ENCODE measurements around the gene SLC28A3. TPM values are rescaled to one million over a fixed set of nuclear protein-coding genes. Genes with fewer than 3 reads are reported as not detected.

Gene SLC28A3
- polyA plus RNA-seq, 3 donors from 2014 or later: 0.28 TPM; not detected in 2

DNA sequence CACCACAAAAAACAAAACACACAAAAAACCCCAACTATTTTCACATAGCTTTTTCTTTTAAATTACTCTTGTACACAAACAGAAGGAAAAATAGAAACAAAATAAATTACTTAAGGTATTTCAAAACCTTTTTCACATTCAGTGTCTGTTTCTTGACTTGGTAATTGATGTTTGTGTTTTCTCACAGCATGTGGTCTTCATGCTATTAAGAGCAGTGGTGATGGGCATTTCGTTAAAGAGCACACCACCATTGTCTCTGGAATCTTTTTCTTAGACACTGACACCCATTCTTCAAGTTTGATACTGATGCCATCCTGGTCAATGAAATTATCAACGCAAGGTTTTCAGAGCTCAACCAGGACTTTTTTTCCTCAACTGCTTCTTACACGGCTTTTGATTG, 63.8 kb downstream of the SLC28A3 start:
- Mint-ChIP-seq H3K9me3 (no peaks in the 10 kb centered on the region), H3K27me3 (ENCODE audit: low read depth in 3 of 3) (peaks cover 2 to 11% (median 8%) of the 10 kb centered on the region in 3 donors), H3K4me3 (no peak overlapping the region), H3K36me3 (no peaks in the 10 kb centered on the region), H3K27ac (no peak overlapping the region), H3K4me1 (peaks cover 0 to 3% of the 10 kb centered on the region in 2 donors)
- no peak for DNase-seq

DNA sequence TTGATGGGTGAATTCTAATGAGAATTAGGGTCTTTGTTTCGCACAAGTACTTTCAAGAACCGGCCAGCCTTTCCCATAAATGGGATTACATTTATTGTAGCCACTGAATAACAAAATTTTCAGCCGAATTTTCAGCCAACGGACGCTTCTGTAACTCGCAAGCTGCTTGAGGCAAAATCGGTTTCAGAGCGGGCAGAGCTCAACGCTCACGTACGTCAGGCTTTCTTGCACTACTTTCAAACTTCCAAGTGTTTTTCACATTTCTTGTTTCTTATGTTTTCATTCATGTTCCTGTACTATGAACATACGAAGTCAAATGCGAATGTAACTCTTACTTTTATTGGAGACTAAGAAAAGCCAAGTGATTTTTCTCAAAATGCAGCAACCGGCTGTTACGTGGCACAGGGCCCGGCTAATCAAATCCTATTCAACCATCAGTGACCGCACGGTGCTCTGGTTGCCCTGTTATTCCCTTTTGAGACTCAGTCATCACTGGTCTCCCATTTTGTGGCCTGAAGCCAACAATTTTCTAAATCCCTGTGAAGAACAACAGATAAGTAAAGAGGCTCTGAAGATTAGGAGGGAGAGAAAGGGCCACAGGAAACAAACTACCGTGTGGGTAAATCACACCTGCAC, 68.5 kb downstream of the SLC28A3 start:
- no peak overlapping the region for H3K27ac Mint-ChIP-seq
- H3K4me3 Mint-ChIP-seq: peak overlapping the region in 2 of 5 donors; percentile 19 to 61

DNA sequence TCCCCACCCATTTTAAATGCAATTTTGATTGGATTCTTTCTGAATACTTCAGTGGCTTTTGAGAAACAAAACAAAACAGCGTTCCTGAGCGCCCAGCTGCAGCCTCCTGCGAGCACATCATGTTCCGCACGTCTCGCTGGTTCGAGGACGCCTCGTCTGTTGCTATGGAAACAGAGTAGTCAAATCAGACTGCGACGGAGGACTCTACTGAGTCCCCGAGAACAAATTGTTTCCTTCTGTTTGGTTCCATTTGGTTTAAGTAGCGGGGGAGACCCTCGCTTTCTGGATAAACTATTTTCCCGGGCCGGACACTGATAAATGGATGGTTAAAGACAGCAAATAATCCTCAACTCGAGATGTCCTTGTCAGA, 69.0 kb downstream of the SLC28A3 start:
- peaks cover 0 to 11% (median 10%) of the 10 kb centered on the region in 3 donors for H3K27me3 Mint-ChIP-seq (ENCODE audit: low read depth in 3 of 3)
- no peak overlapping the region for H3K27ac Mint-ChIP-seq
- peak overlapping the region in 4 of 5 donors; percentile 12 to 61 (median 34) for H3K4me3 Mint-ChIP-seq
- H3K4me1 Mint-ChIP-seq: peaks cover 4 to 9% of the 10 kb centered on the region in 2 donors
- no peaks in the 10 kb centered on the region for H3K9me3 Mint-ChIP-seq
- no peaks in the 10 kb centered on the region for H3K36me3 Mint-ChIP-seq
- DNase-seq: peak in 2 of 3 donors; percentile 14 to 21

More for the DNA sequence above, 68.5 kb downstream of the SLC28A3 start:
- Mint-ChIP-seq H3K4me1 (peaks cover 4 to 9% of the 10 kb centered on the region in 2 donors), H3K9me3 (no peaks in the 10 kb centered on the region), H3K27me3 (ENCODE audit: low read depth in 3 of 3) (peaks cover 0 to 11% (median 10%) of the 10 kb centered on the region in 3 donors), H3K36me3 (no peaks in the 10 kb centered on the region)
- DNase-seq: no peak

DNA sequence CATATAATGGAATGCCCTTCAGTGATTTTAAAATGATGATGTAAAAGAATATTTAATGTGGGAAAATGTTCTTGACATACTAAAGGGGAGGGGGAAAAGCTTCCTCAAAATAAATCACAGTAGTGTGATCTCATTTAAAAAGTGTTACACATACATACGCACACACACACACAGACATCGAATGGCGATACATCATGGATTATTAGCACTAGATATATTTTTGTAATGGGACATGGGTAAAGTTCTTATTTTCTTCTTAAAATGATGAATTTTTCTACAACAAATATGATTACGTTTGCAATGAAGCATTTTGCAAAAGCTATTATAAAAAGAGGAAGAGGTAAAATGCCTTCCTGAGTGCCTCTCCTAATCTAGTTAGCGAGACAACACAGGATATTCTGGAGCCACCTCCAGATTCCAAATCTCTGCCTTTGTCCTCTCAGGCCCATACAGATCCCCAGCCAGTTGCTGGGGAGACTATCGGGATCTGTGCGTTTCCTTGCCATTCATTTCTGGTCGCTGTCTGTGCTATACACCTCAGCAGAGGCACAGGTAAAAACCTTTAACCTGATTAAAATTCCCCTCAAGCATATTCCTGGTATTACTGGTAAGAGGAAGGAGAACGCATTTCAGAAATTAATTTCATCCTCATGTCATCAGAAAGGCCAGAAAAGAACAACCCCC, 69.6 kb downstream of the SLC28A3 start:
- H3K4me3 Mint-ChIP-seq: peak overlapping the region in 3 of 5 donors; percentile 19 to 61 (median 48)
- H3K4me1 Mint-ChIP-seq: peaks cover 7 to 15% of the 10 kb centered on the region in 2 donors
- no peak for DNase-seq
- peaks cover 0 to 11% (median 10%) of the 10 kb centered on the region in 3 donors for H3K27me3 Mint-ChIP-seq (ENCODE audit: low read depth in 3 of 3)
- H3K9me3 Mint-ChIP-seq: no peaks in the 10 kb centered on the region
- H3K36me3 Mint-ChIP-seq: no peaks in the 10 kb centered on the region
- H3K27ac Mint-ChIP-seq: no peak overlapping the region

GRCh38 chr9:84266087-84266561, 74.4 kb downstream of the SLC28A3 start:
- DNase-seq: no peak
- Mint-ChIP-seq H3K27ac (peak overlapping the region in 1 of 6 donors; percentile 38), H3K27me3 (ENCODE audit: low read depth in 3 of 3) (peaks cover 0 to 6% (median 4%) of the 10 kb centered on the region in 3 donors), H3K9me3 (no peaks in the 10 kb centered on the region), H3K4me1 (peaks cover 3 to 7% of the 10 kb centered on the region in 2 donors), H3K4me3 (no peak overlapping the region), H3K36me3 (no peaks in the 10 kb centered on the region)

GRCh38 chr9:84264307-84265029, 76.1 kb downstream of the SLC28A3 start:
- no peak overlapping the region for H3K27ac Mint-ChIP-seq
- peaks cover 6 to 7% of the 10 kb centered on the region in 2 donors for H3K4me1 Mint-ChIP-seq
- H3K27me3 Mint-ChIP-seq (ENCODE audit: low read depth in 3 of 3): peaks cover 0 to 4% (median 2%) of the 10 kb centered on the region in 3 donors
- DNase-seq: no peak
- no peak overlapping the region for H3K4me3 Mint-ChIP-seq
- H3K9me3 Mint-ChIP-seq: no peaks in the 10 kb centered on the region
- H3K36me3 Mint-ChIP-seq: no peaks in the 10 kb centered on the region

- H3K27me3 Mint-ChIP-seq (ENCODE audit: low read depth in 3 of 3): peaks cover 0 to 4% (median 2%) of the 10 kb centered on the region in 3 donors
Observed at GRCh38 chr9:84261070-84261746, 79.3 kb downstream of the SLC28A3 start.

GRCh38 chr9:84258371-84258770, 82.2 kb downstream of the SLC28A3 start:
- DNase-seq: no peak
- Mint-ChIP-seq H3K4me1 (peaks cover 0 to 3% of the 10 kb centered on the region in 2 donors), H3K27ac (peak overlapping the region in 1 of 6 donors; percentile 42), H3K4me3 (no peak overlapping the region), H3K27me3 (ENCODE audit: low read depth in 3 of 3) (peaks cover 3 to 4% (median 4%) of the 10 kb centered on the region in 3 donors), H3K36me3 (no peaks in the 10 kb centered on the region), H3K9me3 (no peaks in the 10 kb centered on the region)

More at GRCh38 chr9:84261070-84261746, 79.3 kb downstream of the SLC28A3 start:
- Mint-ChIP-seq H3K36me3 (no peaks in the 10 kb centered on the region), H3K4me3 (peak overlapping the region in 3 of 5 donors; percentile 8 to 69 (median 37)), H3K4me1 (peaks cover 4% of the 10 kb centered on the region in 2 donors), H3K27ac (no peak overlapping the region), H3K9me3 (no peaks in the 10 kb centered on the region)
- peak; percentile 22 to 44 (median 28) for DNase-seq

GRCh38 chr9:84255696-84256095, 84.9 kb downstream of the SLC28A3 start:
- no peaks in the 10 kb centered on the region for H3K9me3 Mint-ChIP-seq
- no peak overlapping the region for H3K27ac Mint-ChIP-seq
- peaks cover 2 to 7% (median 3%) of the 10 kb centered on the region in 3 donors for H3K27me3 Mint-ChIP-seq (ENCODE audit: low read depth in 3 of 3)
- H3K36me3 Mint-ChIP-seq: no peaks in the 10 kb centered on the region
- no peaks in the 10 kb centered on the region for H3K4me1 Mint-ChIP-seq
- H3K4me3 Mint-ChIP-seq: no peak overlapping the region
- no peak for DNase-seq

GRCh38 chr9:84254972-84255371, 85.6 kb downstream of the SLC28A3 start:
- Mint-ChIP-seq H3K36me3 (no peaks in the 10 kb centered on the region), H3K4me3 (no peak overlapping the region), H3K4me1 (no peaks in the 10 kb centered on the region), H3K27ac (no peak overlapping the region), H3K9me3 (no peaks in the 10 kb centered on the region), H3K27me3 (ENCODE audit: low read depth in 3 of 3) (peaks cover 2 to 7% (median 3%) of the 10 kb centered on the region in 3 donors)
- DNase-seq: no peak

DNA sequence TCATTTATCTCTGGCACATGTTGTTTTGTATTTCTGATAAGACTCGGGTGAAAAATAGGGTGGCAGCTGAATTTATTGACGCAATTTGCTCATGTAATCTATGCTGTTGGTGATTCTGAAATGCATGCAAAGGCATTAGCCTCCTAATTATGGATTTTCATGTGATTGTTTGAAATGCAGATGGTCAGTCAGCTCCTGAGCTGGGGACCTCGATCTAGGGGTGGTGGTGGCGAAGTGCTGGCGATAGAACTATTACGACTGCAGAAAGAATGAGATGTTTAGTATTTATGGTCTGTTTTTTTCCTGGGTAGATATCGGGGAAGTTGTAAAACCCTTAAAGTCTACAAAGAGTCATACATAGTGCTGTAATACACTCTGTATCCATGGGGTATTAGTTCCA, 88.6 kb downstream of the SLC28A3 start:
- H3K27ac Mint-ChIP-seq: no peak overlapping the region

DNA sequence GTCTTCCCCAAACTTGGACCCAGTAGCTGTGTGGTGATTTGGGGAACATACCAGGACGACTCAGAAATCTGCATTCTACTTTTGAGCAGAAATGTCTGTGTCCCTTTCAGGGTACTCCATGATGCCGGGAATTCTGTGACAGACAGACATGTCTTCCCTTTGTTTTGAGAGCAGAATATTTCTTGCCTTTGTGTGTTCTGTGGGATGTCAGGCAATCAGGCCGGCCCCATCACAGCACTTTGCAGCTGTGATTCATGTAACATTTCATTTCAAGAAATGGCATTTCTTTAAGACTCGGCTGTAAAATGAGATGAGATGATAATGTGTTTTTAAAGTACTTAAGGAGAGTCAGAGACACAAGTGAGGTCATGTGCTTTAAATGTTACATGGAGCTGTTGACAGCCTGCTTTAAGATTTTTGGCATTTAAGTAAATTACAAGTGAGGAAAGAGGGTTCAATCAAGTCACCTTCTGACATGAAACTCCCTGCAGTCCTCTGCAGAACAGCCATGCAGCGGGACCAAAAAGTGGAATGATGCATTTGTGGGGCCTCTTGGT, 98.7 kb downstream of the SLC28A3 start:
- no peak for DNase-seq
- H3K27me3 Mint-ChIP-seq (ENCODE audit: low read depth in 3 of 3): peaks cover 1 to 7% (median 6%) of the 10 kb centered on the region in 3 donors
- no peaks in the 10 kb centered on the region for H3K4me1 Mint-ChIP-seq
- no peak overlapping the region for H3K4me3 Mint-ChIP-seq
- no peaks in the 10 kb centered on the region for H3K9me3 Mint-ChIP-seq
- H3K27ac Mint-ChIP-seq: no peak overlapping the region
- no peaks in the 10 kb centered on the region for H3K36me3 Mint-ChIP-seq

More for the DNA sequence above, 88.6 kb downstream of the SLC28A3 start:
- DNase-seq: no peak
- Mint-ChIP-seq H3K4me3 (no peak overlapping the region), H3K36me3 (no peaks in the 10 kb centered on the region), H3K9me3 (no peaks in the 10 kb centered on the region), H3K4me1 (no peaks in the 10 kb centered on the region), H3K27me3 (ENCODE audit: low read depth in 3 of 3) (peaks cover 2 to 10% (median 3%) of the 10 kb centered on the region in 3 donors)

DNA sequence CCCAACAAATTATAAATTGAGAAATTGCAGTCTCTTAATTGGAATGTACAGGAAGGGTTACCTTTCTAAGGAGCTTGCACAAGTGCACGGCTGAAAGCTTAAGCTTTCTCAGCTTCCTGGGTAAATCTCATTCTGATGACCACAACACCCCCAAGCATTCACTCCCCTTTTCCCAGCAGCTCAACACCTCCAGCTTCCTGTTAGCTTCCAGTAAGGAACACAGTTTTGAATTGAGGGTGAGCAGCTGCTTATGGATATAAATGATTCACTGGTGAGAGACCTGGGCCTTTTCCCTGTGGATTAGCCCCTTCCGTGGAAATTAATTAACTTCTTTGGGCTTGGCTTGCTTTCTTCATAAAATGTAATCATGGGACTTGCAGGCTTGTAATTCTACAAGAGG, 101.2 kb downstream of the SLC28A3 start:
- H3K4me1 Mint-ChIP-seq: no peaks in the 10 kb centered on the region
- peaks cover 0 to 4% (median 2%) of the 10 kb centered on the region in 3 donors for H3K27me3 Mint-ChIP-seq (ENCODE audit: low read depth in 3 of 3)
- no peaks in the 10 kb centered on the region for H3K36me3 Mint-ChIP-seq
- no peak for DNase-seq
- no peak overlapping the region for H3K27ac Mint-ChIP-seq
- H3K4me3 Mint-ChIP-seq: no peak overlapping the region
- H3K9me3 Mint-ChIP-seq: no peaks in the 10 kb centered on the region
